A549 (cell line): ENCODE data around the gene GRIA3.

Experiments
- POLR2A ChIP-seq: IDR thresholded peaks from 2 replicates; pipeline ENCODE4 v1.6.1; 2012; ENCODE audit warnings: mild to moderate bottlenecking, low read length
- POLR2AphosphoS2 ChIP-seq: conservative IDR thresholded peaks from 2 replicates; pipeline ENCODE4 v1.6.1; 2012; ENCODE audit warnings: low read length, improper control_type of control experiment, inconsistent platforms
- RAD21 ChIP-seq, 2 experiments: fragments of >200 bp in 1 of 2; sonication (Bioruptor Twin) in 1 of 2; formaldehyde crosslinking in 1 of 2; IDR thresholded peaks in 1 of 2; conservative IDR thresholded peaks in 1 of 2; 2 replicates in 1 of 2; 3 replicates in 1 of 2; pipeline ENCODE4 v1.6.1; 2012 to 2018; ENCODE audit warnings: inconsistent platforms in 1 of 2
- TF ChIP-seq, protein P1 (sequence below): fragments of >200 bp; sonication (Bioruptor Twin); formaldehyde crosslinking; IDR thresholded peaks from 3 replicates; pipeline ENCODE4 v1.5.1; 2016
- TF ChIP-seq, protein P2 (sequence below): fragments of 250-450 bp; sonication (Bioruptor Pico); IDR thresholded peaks from 2 replicates; pipeline ENCODE4 v1.5.0; 2021; ENCODE audit warnings: mild to moderate bottlenecking, moderate library complexity, borderline replicate concordance
- TF ChIP-seq, protein P3 (sequence below): IDR thresholded peaks from 2 replicates; pipeline ENCODE4 v1.6.1; 2012; ENCODE audit warnings: low read depth, borderline replicate concordance

DNA sequence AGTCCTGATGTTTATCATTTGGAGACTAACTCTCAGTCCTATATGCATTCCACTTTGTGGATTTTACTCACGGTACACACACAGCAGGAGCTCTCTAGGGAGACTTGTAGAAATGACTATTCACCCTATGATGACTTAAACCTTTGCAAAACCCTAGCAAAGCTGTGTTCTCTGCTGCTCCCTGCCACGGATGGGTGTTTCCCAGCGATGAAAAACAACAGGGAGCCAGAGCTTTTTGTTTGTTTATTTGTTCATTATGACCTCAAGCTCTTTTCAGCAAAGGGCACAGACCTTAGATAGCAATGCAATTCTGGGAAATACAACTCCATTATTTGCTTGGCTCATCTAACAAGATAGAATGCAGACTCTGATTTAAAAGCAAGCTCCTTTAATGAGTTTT, 156.6 kb downstream of the GRIA3 start:
- TF ChIP-seq, protein P1, sequence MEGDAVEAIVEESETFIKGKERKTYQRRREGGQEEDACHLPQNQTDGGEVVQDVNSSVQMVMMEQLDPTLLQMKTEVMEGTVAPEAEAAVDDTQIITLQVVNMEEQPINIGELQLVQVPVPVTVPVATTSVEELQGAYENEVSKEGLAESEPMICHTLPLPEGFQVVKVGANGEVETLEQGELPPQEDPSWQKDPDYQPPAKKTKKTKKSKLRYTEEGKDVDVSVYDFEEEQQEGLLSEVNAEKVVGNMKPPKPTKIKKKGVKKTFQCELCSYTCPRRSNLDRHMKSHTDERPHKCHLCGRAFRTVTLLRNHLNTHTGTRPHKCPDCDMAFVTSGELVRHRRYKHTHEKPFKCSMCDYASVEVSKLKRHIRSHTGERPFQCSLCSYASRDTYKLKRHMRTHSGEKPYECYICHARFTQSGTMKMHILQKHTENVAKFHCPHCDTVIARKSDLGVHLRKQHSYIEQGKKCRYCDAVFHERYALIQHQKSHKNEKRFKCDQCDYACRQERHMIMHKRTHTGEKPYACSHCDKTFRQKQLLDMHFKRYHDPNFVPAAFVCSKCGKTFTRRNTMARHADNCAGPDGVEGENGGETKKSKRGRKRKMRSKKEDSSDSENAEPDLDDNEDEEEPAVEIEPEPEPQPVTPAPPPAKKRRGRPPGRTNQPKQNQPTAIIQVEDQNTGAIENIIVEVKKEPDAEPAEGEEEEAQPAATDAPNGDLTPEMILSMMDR: no peak
- TF ChIP-seq POLR2AphosphoS2 (no peak), POLR2A (no peak), RAD21 (conservative IDR thresholded peaks at IDR 0.05 in 1 of 2, IDR thresholded peaks at IDR 0.05 in 1 of 2) (no peak)
- TF ChIP-seq, protein P2, sequence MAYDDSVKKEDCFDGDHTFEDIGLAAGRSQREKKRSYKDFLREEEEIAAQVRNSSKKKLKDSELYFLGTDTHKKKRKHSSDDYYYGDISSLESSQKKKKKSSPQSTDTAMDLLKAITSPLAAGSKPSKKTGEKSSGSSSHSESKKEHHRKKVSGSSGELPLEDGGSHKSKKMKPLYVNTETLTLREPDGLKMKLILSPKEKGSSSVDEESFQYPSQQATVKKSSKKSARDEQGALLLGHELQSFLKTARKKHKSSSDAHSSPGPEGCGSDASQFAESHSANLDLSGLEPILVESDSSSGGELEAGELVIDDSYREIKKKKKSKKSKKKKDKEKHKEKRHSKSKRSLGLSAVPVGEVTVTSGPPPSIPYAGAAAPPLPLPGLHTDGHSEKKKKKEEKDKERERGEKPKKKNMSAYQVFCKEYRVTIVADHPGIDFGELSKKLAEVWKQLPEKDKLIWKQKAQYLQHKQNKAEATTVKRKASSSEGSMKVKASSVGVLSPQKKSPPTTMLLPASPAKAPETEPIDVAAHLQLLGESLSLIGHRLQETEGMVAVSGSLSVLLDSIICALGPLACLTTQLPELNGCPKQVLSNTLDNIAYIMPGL (CRISPR knock-in tag): no peak
- TF ChIP-seq, protein P3, sequence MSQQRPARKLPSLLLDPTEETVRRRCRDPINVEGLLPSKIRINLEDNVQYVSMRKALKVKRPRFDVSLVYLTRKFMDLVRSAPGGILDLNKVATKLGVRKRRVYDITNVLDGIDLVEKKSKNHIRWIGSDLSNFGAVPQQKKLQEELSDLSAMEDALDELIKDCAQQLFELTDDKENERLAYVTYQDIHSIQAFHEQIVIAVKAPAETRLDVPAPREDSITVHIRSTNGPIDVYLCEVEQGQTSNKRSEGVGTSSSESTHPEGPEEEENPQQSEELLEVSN: no peak
